NCI-H82 treated with DMSO at 0.1 percent for 48 hours (cell line): ENCODE data around the gene HESX1.
A peak's percentile ranks its signal among the peaks of the same experiment; 100 is the strongest.

ENCODE experiments used
- DNase-seq: peaks from one replicate; lab custom pipeline; 2025; ENCODE audit not compliant: unreplicated experiment; lab: John Stamatoyannopoulos, UW

The HESX1 gene

GRCh38 chr3:57199895-57200297 is at the start of gene HESX1:
Gene HESX1 (minus strand): TSS chr3:57199978. CDS start chr3:57199918, 60 bp downstream.
- no peak for DNase-seq

GRCh38 chr3:57244946-57245345 is 45.2 kb upstream of the HESX1 start:
- no peak for DNase-seq

DNA sequence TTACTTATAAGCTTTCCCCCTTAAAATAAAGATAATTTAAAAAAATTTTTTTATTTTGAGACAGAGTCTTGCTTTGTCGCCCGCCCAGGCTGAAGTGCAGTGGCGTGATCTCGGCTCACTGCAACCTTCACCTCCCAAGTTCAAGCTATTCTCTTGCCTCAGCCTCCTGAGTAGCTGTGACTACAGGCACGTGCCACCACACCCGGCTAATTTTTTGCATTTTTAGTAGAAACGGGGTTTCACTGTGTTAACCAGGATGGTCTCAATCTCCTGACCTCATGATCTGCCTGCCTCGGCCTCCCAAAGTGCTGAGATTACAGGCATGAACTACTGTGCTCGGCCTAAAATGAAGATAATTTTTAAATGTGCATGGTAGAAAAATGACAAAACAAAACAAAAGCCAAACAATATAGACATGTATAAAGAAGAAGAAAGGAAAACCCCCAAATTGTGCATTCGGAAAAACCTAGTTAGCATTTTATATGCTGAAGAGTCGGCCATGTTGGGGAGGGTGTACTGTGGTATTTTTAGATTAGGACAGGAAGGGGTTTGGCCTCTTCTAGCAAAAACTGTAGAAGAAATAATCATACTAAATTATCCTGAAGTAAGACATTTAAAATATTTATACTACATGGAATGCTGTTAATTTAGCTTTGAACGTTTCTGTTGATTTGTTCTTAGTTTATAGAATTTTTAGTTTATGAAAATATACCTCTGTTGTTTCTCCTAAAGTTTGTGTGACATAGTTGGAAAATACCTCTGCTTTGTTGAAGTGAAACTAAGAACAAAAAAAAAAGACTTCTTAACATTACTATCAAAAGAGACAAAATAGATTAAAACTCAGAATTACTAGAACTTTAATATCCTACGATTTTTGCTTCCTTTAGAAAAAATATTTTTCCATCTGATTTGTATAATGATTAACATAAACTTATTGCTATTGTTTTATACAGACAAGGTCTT is 35.1 kb upstream of the HESX1 start:
- no peak for DNase-seq

DNA sequence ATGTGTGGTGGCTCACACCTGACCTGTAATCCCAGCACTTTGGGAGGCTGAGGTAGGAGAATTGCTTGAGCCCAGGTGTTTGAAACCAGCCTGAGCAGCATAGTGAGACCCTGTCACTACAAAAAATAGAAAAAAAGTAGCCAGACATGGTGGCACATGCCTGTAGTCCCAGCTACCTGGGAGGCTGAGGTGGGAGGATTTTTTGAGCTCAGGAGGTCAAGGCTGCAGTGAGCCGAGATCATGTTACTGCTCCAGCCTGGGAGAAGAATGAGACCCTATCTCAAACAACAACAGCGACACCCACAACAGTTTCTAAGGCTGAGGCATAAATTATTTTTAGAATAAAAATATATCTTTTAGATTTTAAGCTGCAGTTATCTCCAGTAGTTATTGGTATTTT is 34.0 kb upstream of the HESX1 start:
- DNase-seq: no peak

- DNase-seq: no peak
Measured at GRCh38 chr3:57230006-57230405, 30.2 kb upstream of the HESX1 start.

DNA sequence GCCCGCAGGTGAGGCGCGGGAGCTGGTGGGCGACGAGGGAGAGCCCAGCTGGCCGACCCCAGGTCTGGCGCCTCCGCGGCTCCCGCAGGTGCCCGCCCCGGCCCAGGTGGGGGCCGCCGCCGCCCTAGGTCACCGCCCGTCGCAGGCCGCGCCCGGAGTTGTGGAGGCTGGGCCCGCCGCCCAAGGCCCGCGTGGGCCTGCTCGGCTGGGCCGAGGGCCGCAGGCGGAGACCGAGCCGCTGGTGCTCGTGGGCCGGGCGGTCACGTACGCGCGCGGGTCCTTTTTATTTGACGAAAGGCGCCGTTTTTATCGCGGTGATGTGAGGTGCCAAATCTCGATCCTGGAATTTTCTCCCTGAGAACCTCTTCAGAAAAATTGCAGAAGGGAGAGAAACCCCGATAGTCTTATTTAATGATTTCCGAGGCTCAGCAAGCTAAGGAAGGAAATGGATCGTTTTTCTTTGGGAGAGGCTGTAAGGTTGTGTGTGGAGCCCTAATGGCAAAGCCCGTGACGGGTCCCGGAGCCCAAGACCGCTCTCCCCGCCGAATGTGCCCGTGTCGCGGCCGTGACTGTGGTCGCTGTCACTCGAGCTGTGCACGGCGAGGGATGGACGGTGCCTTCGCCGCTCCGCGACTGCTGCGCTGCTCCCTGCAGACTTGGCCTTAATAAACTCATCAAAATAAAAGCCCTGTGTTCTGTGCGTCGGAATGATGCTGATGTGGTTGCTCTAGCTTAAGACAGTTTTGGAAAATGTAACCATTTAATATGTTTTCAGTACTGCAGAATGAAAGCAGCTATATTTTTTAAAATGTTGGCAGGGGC is 28.4 kb upstream of the HESX1 start:
- peak; percentile 15 for DNase-seq

DNA sequence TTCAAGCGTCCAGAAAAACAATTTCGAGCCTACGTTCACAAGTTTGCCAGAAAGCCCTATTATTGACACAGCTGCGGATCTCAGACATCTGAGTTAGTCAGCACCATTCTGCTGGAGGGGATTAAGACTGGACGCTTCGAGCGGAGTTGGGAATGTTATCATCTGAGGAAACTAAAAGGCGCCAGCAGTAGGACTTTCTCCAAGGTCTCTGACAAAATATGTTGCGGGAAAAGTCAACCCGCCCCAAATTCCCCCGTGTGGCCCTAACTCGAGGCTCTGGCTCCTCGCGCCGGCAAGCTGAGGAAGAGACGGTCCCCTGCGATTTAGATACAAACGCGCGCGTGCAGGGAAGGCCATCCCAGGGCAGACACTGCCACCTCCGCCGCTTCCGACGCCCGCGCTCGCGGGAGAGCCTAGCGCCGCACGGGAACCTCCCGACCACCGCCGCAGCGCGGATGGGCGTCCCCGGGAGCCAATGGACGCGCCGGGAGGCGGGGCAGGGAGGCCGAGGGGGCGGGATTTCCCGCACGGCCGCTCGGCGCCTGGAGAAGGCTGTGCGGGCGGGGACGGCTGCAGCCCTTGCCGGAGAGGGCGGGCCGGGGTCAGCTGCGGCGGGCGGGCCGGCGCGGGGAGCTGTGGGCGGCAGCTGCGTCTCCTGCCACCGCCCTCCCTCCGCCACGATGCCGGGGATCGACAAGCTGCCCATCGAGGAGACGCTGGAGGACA is 27.6 kb upstream of the HESX1 start, which contains the start of gene APPL1:
Gene APPL1 (plus strand): TSS at position 526 of the 726 bp plus-strand sequence. CDS start 155 bp downstream, at position 681.
- peak; percentile 53 for DNase-seq

- DNase-seq: no peak
Measured at GRCh38 chr3:57226176-57226575, 26.4 kb upstream of the HESX1 start.

DNA sequence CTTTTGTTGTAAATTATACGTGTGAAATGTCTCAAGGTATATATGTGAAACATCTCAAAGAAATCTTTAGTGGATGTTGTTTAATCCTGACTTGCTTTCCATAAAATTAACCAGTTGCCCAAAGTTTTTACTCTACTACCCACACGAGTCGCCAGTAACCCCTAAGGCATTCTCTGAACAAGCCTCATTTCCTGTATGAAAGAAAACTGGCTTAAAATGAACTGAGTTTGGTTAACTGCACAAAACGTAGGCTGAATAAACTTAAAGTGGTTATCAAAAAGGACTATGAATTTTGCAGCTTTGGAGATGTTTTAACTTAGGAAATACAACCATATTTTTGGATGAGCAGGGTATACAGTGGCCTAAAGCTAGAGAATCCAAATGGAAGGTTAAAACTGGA is 25.1 kb upstream of the HESX1 start:
- no peak for DNase-seq

DNA sequence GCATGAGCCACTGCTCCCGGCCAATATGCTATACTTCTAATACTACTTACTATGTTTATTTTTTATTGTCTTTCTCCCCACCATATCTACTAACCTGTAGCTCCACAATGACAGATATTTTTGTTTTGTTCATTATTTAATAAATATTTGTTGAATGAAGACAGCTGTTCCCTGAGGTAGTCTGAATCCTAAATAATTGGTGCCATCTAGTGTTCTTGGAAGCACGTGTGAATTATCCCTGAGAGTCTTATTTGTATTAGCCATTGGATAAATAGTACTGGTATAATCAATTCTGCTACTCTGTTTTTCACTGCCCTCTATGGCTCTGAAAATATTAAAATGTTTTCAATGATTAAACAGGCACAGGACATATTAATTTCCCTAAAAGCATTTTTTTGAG is 22.1 kb upstream of the HESX1 start:
- peak; percentile 2 for DNase-seq

DNA sequence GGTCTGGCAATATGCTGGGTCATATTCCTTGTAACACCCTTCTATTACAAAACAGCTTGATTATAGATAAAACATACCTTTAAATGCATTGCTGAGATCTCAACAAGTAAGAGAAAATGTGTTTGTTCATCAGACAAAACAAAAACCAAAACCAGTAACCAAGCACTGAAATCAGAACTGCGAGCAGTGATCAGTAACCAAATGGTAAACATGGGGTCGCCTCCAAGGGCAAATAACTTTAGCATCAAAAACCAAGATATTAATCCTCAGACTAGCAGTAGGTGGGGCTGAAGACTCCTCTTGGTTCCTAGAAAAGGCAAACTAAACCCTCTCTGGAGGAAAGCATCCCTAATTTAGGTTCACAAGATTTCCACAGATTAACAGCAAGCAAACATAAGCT is 6.6 kb upstream of the HESX1 start:
- no peak for DNase-seq

DNA sequence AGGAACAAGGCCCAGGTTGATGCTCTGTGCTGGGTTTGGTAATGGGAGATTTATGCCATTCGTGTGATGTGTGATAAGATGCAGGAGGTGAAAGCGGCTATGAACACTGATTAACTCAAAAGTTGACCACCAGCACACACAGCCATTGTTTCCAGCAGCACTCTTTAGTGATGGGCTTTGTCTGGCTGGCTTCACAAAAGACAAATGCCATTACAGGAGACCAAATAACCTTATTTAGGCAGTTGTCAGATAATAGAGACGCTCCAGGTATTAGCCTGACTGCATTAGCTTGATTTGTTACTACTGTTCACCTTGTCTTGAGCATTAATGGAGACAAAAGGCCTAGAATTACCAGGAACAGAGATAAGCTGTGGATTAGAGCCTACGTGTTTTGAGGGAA is 5.1 kb downstream of the HESX1 start:
- no peak for DNase-seq

DNA sequence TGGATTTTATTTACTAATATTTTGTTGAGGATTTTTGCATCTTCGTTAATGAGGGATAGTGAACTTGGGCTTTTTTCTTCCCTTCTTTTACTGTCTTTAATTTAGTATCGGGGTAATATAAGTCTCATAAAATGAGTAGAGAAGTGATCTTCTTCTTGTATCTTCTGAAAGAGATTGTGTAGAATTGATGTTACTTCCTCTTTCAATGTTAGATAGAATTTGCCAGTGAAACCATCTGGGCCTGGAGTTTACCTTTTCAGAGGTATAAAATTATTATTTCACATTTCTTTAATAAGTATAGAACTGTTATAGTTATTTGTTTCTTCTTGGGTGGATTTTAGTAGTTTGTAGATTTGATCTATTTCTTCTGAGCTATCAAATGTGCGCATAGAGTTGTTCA is 7.8 kb downstream of the HESX1 start:
- no peak for DNase-seq

DNA sequence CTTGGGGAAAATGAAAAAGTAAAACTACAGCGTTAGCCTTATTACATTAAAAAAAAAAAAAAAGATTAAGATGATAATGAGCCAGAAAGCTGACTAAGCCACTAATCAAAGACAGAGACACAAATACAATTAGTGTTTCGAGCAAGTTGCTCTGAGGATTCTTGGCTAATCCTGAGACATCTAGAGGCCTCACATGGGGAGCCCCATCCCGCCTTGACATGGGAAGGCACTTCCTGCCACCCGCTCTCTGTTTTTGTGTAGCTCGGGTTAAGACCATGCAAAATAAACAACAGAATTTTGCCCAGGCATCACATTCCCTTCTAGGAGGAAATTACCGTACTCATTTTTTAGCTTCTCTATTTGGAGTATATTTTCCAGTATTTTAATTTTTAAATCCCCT is 15.3 kb downstream of the HESX1 start:
- peak; percentile 45 for DNase-seq

GRCh38 chr3:57179580-57180410 is 20.0 kb downstream of the HESX1 start:
- DNase-seq: peak; percentile 34

DNA sequence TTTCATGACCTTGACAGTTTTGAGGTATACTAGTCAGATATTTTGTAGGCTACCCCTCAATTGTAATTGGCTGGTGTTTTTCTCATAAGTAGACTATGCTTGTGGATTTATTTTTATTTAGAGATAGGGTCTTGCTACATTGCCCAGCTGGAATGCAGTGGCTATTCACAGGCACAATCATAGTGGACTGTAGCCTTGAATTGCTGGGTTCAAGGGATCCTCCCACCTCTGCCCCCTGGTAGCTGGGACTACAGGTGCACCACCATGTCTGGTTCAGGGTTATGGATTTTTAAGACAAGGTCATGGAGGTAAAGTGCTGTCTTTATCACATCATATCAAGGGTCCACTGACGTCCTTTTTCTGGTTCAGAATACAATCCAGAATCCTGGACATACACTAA is 23.7 kb downstream of the HESX1 start:
- no peak for DNase-seq

DNA sequence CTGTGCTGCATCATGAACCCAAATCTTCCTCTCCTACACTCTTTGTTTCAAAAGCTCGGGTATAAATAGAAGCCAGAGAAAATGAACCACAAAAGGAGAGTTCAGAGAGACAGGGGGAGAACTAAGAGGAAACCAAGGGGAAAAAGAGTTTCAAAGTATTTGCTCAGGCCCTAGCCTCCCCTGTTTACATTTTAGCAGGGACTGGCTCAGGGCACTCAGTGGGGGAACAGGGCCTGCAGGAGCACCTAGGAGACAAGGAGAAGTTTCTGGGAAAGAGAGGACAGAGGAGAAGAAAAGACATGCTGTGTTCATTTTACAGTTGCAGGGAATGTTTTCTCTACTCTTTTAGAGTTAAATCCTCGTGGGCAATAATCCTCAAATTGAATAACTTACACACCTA is 26.1 kb downstream of the HESX1 start:
- DNase-seq: no peak

DNA sequence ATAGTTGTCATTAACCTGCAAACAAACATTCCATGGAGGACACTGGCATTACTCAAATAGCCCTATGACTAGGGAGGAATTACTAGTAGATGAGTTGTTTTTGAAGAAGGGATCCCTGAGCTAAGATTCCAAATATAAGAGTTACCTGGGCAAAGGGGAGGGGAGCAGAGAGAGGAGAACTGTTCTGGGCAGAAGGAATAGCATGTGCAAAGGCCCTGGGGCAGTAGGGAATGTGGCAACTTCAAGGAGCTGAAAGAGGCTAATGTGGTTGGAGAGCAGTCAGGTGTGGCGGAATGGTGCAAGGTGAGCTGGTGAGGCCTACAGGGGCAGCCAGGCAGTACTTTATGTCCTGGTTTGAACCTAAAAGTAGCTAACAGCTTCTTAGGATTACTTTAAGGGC is 28.8 kb downstream of the HESX1 start:
- DNase-seq: no peak

DNA sequence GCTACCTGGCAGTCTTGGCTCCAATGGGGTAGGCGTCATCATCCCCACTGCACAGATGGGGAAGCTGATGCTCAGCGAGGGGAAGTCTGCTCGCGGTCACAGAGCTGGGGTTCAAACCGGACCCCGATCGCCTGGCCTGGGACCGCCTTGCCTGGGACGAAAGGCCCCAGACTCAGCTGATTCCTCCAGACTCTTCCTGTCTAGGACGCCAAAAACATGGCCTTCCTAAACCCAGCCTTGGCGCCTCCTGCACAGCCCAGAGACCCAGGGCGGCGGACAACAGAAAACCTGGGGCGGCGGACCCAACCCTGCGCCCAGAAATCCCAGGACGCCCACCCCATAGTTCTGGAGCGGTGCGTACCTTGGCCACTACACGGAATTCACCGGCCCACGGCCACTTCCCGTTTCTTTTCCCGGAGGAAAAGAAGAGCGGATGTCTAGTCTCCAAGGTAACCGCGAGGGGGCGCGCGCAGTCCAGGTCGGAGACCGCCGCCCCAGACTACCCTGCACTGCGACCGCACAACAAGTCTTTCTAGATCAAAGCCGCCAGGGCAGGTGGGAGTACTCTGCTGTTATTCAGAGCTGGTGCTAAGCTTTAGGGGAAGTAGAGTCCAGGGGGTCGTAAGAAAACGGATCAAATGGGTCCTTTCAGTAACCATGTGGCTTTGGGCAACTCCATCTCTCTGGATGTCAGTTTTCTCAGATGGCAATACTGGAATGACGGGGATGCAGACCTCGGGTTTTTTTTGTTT is 29.7 kb downstream of the HESX1 start:
- DNase-seq: no peak

GRCh38 chr3:57169108-57169507 is 30.7 kb downstream of the HESX1 start:
- no peak for DNase-seq
